SK-N-SH (cell line): ENCODE data around the gene AP1M1. TPM values are rescaled to one million over a fixed set of nuclear protein-coding genes. Genes with fewer than 3 reads are reported as not detected.

Experiments used
- CTCF ChIA-PET: fragments of 300-600, 350-600 bp; formaldehyde crosslinking; extraction: SDS; loops from one replicate; lab custom pipeline; 2021; lab: Yijun Ruan, JAX
- POLR2A ChIA-PET: fragments of 350-600 bp; sonication (Branson Sonifier 250); formaldehyde crosslinking; extraction: SDS; loops from one replicate; lab custom pipeline; 2020; ENCODE audit warnings: antibody characterized with exemption, inconsistent platforms; lab: Yijun Ruan, JAX
- DNase-seq: peaks from one replicate; pipeline ENCODE4 v3.0.0; 2012
- H2AFZ ChIP-seq: fragments of 200-600 bp; sonication (generic); 2 replicates; pipeline ENCODE4 v1.8.1; 2016; ENCODE audit warnings: antibody characterized with exemption, mild to moderate bottlenecking, low read depth
- H3F3A ChIP-seq: fragments of 200-600 bp; sonication (generic); replicated peaks from 2 replicates; pipeline ENCODE3; 2016; ENCODE audit warnings: antibody characterized with exemption, mild to moderate bottlenecking; ENCODE audit not compliant: insufficient read depth
- H3K27ac ChIP-seq, 2 experiments: fragments of 200-500 bp in 1 of 2; fragments of 200-600 bp in 1 of 2; sonication (Bioruptor generic) in 1 of 2; sonication (generic), shearing (Covaris generic) in 1 of 2; 2 replicates each; pipeline versions ENCODE4 v1.5.1 to v1.6.1; 2014 to 2016; ENCODE audit warnings: low read depth in 2 of 2, inconsistent platforms in 1 of 2, low read length in 1 of 2, mild to moderate bottlenecking in 1 of 2, mixed read lengths in 1 of 2
- H3K27me3 ChIP-seq: fragments of 200-600 bp; sonication (generic), shearing (Covaris generic); 2 replicates; pipeline ENCODE4 v1.6.1; 2016; ENCODE audit warnings: mixed run types; ENCODE audit not compliant: insufficient read depth
- H3K36me3 ChIP-seq, 2 experiments: fragments of 200-500 bp in 1 of 2; fragments of 200-600 bp in 1 of 2; sonication (Bioruptor generic) in 1 of 2; sonication (generic) in 1 of 2; replicated peaks in 1 of 2; 2 replicates each; pipeline versions ENCODE3 to v1.5.1; 2014 to 2016; ENCODE audit warnings: low read length in 1 of 2, mild to moderate bottlenecking in 1 of 2; ENCODE audit not compliant: insufficient read depth in 2 of 2, control insufficient read depth in 1 of 2
- H3K4me1 ChIP-seq, 2 experiments: fragments of 200-500 bp in 1 of 2; fragments of 200-600 bp in 1 of 2; sonication (Bioruptor generic) in 1 of 2; sonication (generic), shearing (Covaris generic) in 1 of 2; 2 replicates each; pipeline versions ENCODE4 v1.5.1 to v1.6.1; 2014 to 2016; ENCODE audit warnings: low read depth in 1 of 2, low read length in 1 of 2, mixed run types in 1 of 2; ENCODE audit not compliant: insufficient read depth in 2 of 2, control insufficient read depth in 1 of 2
- H3K4me2 ChIP-seq: fragments of 200-600 bp; sonication (generic), shearing (Covaris generic); 2 replicates; pipeline ENCODE4 v1.6.1; 2017; ENCODE audit warnings: mixed run types
- H3K4me3 ChIP-seq, 2 experiments: fragments of 200-500 bp in 1 of 2; fragments of 200-600 bp in 1 of 2; sonication (Bioruptor generic) in 1 of 2; sonication (generic), shearing (Covaris generic) in 1 of 2; 2 replicates each; pipeline versions ENCODE4 v1.5.1 to v1.8.1; 2014 to 2016; ENCODE audit warnings: low read depth in 2 of 2, inconsistent platforms in 1 of 2, low read length in 1 of 2, mild to moderate bottlenecking in 1 of 2, mixed read lengths in 1 of 2, moderate library complexity in 1 of 2
- H3K79me2 ChIP-seq: fragments of 200-600 bp; sonication (generic); 2 replicates; pipeline ENCODE4 v1.8.1; 2017; ENCODE audit warnings: mild to moderate bottlenecking; ENCODE audit not compliant: insufficient read depth
- H3K9ac ChIP-seq: fragments of 200-600 bp; sonication (generic); 2 replicates; pipeline ENCODE4 v1.6.1; 2017; ENCODE audit warnings: mixed run types
- H3K9me2 ChIP-seq: fragments of 200-600 bp; sonication (generic); 2 replicates; pipeline ENCODE4 v1.6.1; 2017; ENCODE audit warnings: mixed run types
- H3K9me3 ChIP-seq: fragments of 200-600 bp; sonication (generic); 2 replicates; pipeline ENCODE4 v1.6.1; 2017; ENCODE audit warnings: mixed run types, mild to moderate bottlenecking, moderate library complexity
- H4K20me1 ChIP-seq: fragments of 200-600 bp; sonication (generic); 2 replicates; pipeline ENCODE4 v1.6.1; 2017; ENCODE audit warnings: mild to moderate bottlenecking, mixed run types; ENCODE audit not compliant: insufficient read depth
- CTCF ChIP-seq: fragments of 200-600 bp; sonication (generic); IDR thresholded peaks from 2 replicates; pipeline ENCODE4 v1.6.1; 2017; ENCODE audit warnings: antibody characterized with exemption, mild to moderate bottlenecking, moderate library complexity
- ELF1 ChIP-seq: IDR thresholded peaks from 2 replicates; pipeline ENCODE4 v1.4.0; 2012
- FOSL2 ChIP-seq: IDR thresholded peaks from 2 replicates; pipeline ENCODE4 v1.4.0; 2012; ENCODE audit warnings: low read depth, mild to moderate bottlenecking, moderate library complexity, borderline replicate concordance
- FOXJ3 ChIP-seq: sonication (generic); formaldehyde crosslinking; IDR thresholded peaks from 2 replicates; pipeline ENCODE4 v1.5.1; 2020; ENCODE audit warnings: mild to moderate bottlenecking, missing genetic modification reagents
- FOXM1 ChIP-seq: IDR thresholded peaks from 2 replicates; pipeline ENCODE4 v1.4.0; 2012; ENCODE audit warnings: low read depth, mild to moderate bottlenecking
- JUND ChIP-seq: IDR thresholded peaks from 2 replicates; pipeline ENCODE4 v1.4.0; 2012
- MEF2A ChIP-seq: IDR thresholded peaks from 2 replicates; pipeline ENCODE4 v1.4.0; 2012; ENCODE audit warnings: low read depth, borderline replicate concordance
- MXI1 ChIP-seq: IDR thresholded peaks from 2 replicates; pipeline ENCODE4 v1.6.1; 2012; ENCODE audit warnings: mild to moderate bottlenecking, low read depth, low read length, improper control_type of control experiment
- NFIC ChIP-seq: IDR thresholded peaks from 2 replicates; pipeline ENCODE4 v1.4.0; 2012; ENCODE audit warnings: borderline replicate concordance
- PBX3 ChIP-seq: IDR thresholded peaks from 2 replicates; pipeline ENCODE4; 2012
- RAD21 ChIP-seq: IDR thresholded peaks from 2 replicates; pipeline ENCODE4 v1.6.1; 2012; ENCODE audit warnings: mild to moderate bottlenecking, low read length
- REST ChIP-seq: IDR thresholded peaks from 2 replicates; pipeline ENCODE4 v1.6.1; 2012; ENCODE audit warnings: mild to moderate bottlenecking, low read depth, low read length, moderate library complexity
- RFX5 ChIP-seq: IDR thresholded peaks from 2 replicates; pipeline ENCODE4 v1.6.1; 2012; ENCODE audit warnings: mild to moderate bottlenecking, improper control_type of control experiment, low read length
- TAF1 ChIP-seq: IDR thresholded peaks from 2 replicates; pipeline ENCODE4 v1.6.1; 2012; ENCODE audit warnings: low read depth, mild to moderate bottlenecking, low read length, moderate library complexity, borderline replicate concordance
- TCF12 ChIP-seq: IDR thresholded peaks from 2 replicates; pipeline ENCODE4 v1.4.0; 2012
- TEAD4 ChIP-seq: IDR thresholded peaks from 2 replicates; pipeline ENCODE4 v1.4.0; 2012; ENCODE audit warnings: mild to moderate bottlenecking, borderline replicate concordance; ENCODE audit not compliant: insufficient read depth
- YY1 ChIP-seq: IDR thresholded peaks from 2 replicates; pipeline ENCODE4 v1.4.0; 2012; ENCODE audit warnings: low read depth, mild to moderate bottlenecking
- WGBS: methylation state at CpG from one replicate; pipeline ENCODE4 v1.1.6; 2017; ENCODE audit warnings: low lambda C conversion rate; 5-methylcytosine and 5-hydroxymethylcytosine counted together
- polyA plus RNA-seq, 3 experiments: library from polyadenylated mRNA; depleted of rRNA; stranded (reverse); fragments of >200 nt; gene quantifications; 2 replicates each; pipeline ENCODE4 v1.2.3, GENCODE V29; 2012

The AP1M1 gene
- polyA plus RNA-seq, 1 of the 3 experiments (the other 2 are of a cell fraction) = 133 TPM

- no peak for TF ChIP-seq JUND
- no peak for TF ChIP-seq MXI1
- TF ChIP-seq ELF1 = no peak
These were observed 15.4 kb downstream of the AP1M1 start (continued) for GRCh38 chr19:16213076-16213475.

- Histone ChIP-seq H3K27ac (no peak overlapping the region), H3K27me3 (no peaks in the 10 kb centered on the region), H2AFZ (no peak overlapping the region), H3K79me2 (peaks cover 76% of the 10 kb centered on the region), H4K20me1 (peaks cover 12% of the 10 kb centered on the region; the same call in 1 of the 2 replicates), H3K4me2 (no peak overlapping the region), H3K36me3 (peaks cover 24 to 67% of the 10 kb centered on the region in 2 experiments), H3F3A (peaks cover 18% of the 10 kb centered on the region), H3K9me2 (no peaks in the 10 kb centered on the region), H3K9me3 (peaks cover 23% of the 10 kb centered on the region; the same call in 1 of the 2 replicates), H3K9ac (no peak overlapping the region), H3K4me3 (no peak overlapping the region), H3K4me1 (no peaks in the 10 kb centered on the region)
- CTCF ChIA-PET = interaction anchor here (0.9 to 1.2 kb wide), 2 partner anchors 30 to 31 kb away, joined by 3 to 4 read pairs; no protein-coding TSS in a partner anchor
- POLR2A ChIA-PET = no interaction called here
- TF ChIP-seq TEAD4 (no peak), RAD21 (no peak), TCF12 (no peak), NFIC (no peak), YY1 (no peak), PBX3 (no peak), FOXJ3 (CRISPR knock-in tag) (no peak)
- DNase-seq = peak; percentile 7
- WGBS = 83% methylated on average over 5 of the region's 13 CpGs
These were observed 19.3 kb downstream of the AP1M1 start for GRCh38 chr19:16216744-16217670.

GRCh38 chr19:16217716-16218451 lies 20.2 kb downstream of the AP1M1 start:
- no peaks in the 10 kb centered on the region for H3K9me2 ChIP-seq
- H3K36me3 ChIP-seq = peaks cover 29 to 67% of the 10 kb centered on the region in 2 experiments
- DNase-seq = no peak
- CTCF ChIA-PET = interaction anchor here (0.9 kb wide), 2 partner anchors 29 to 30 kb away, joined by 4 read pairs; no protein-coding TSS in a partner anchor
- H3K4me2 ChIP-seq = no peak overlapping the region
- POLR2A ChIA-PET = no interaction called here
- H4K20me1 ChIP-seq = peaks cover 10% of the 10 kb centered on the region; the same call in 1 of the 2 replicates
- no peak overlapping the region for H2AFZ ChIP-seq
- no peak overlapping the region for H3K9ac ChIP-seq
- H3K27me3 ChIP-seq = no peaks in the 10 kb centered on the region
- 97% methylated on average over 13 of the region's 16 CpGs for WGBS
- peaks cover 23% of the 10 kb centered on the region; the same call in 1 of the 2 replicates for H3K9me3 ChIP-seq
- H3F3A ChIP-seq = peaks cover 13% of the 10 kb centered on the region
- no peak overlapping the region for H3K4me3 ChIP-seq
- H3K4me1 ChIP-seq = no peaks in the 10 kb centered on the region
- no peak overlapping the region for H3K27ac ChIP-seq
- peaks cover 75% of the 10 kb centered on the region for H3K79me2 ChIP-seq
- no peak for TF ChIP-seq TEAD4
- no peak for TF ChIP-seq FOSL2
- TF ChIP-seq TCF12 = no peak
- no peak for TF ChIP-seq MXI1
- no peak for TF ChIP-seq MEF2A
- TF ChIP-seq CTCF = no peak
- no peak for TF ChIP-seq FOXM1
- TF ChIP-seq YY1 = no peak
- no peak for TF ChIP-seq TAF1
- no peak for TF ChIP-seq RFX5
- no peak for TF ChIP-seq REST
